ENCODE measurements around the gene JADE2. TPM values are rescaled to one million over a fixed set of nuclear protein-coding genes. Genes with fewer than 3 reads are reported as not detected.
"Not testable (repeated sequence)": the region's sequence is repeated elsewhere in the genome, so short reads cannot be mapped to it uniquely, and the experiment has no call there.

The JADE2 gene
- total RNA-seq, 1 donor from 2014 or later, result 10.8 TPM

DNA sequence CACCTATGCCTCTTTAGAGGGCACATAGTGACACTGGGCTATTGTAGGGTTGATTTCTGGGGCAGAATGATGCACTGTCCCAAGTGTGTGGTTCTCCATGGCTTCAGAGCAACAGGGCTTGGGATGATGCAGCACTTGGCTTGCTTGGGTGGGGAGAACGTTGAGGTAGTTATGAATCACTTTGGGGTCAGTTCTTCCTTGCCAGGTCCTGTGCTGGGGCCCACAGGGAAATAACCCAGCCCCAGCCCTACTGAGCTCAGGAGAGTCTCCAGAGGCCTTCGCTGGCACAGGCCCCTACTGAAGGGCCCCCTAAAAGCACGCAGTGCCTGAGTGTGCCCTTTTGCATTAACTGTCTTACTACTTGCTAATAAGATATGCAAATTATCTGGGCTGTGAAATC is 24.2 kb downstream of the JADE2 start:
- H3K27ac Mint-ChIP-seq, result no peak overlapping the region
- no peak for TF ChIP-seq CTCF (conservative IDR thresholded peaks at IDR 0.05)
- peaks cover 22% of the 10 kb centered on the region for H3K4me1 Mint-ChIP-seq (ENCODE audit: unreplicated experiment)
- no peaks in the 10 kb centered on the region for H3K9me3 Mint-ChIP-seq
- no peaks in the 10 kb centered on the region for H3K27me3 Mint-ChIP-seq
- DNase-seq (ENCODE audit: extremely low spot score, unreplicated experiment), result no peak
- no peak overlapping the region for H3K4me3 Mint-ChIP-seq
- H3K36me3 Mint-ChIP-seq, result no peaks in the 10 kb centered on the region

DNA sequence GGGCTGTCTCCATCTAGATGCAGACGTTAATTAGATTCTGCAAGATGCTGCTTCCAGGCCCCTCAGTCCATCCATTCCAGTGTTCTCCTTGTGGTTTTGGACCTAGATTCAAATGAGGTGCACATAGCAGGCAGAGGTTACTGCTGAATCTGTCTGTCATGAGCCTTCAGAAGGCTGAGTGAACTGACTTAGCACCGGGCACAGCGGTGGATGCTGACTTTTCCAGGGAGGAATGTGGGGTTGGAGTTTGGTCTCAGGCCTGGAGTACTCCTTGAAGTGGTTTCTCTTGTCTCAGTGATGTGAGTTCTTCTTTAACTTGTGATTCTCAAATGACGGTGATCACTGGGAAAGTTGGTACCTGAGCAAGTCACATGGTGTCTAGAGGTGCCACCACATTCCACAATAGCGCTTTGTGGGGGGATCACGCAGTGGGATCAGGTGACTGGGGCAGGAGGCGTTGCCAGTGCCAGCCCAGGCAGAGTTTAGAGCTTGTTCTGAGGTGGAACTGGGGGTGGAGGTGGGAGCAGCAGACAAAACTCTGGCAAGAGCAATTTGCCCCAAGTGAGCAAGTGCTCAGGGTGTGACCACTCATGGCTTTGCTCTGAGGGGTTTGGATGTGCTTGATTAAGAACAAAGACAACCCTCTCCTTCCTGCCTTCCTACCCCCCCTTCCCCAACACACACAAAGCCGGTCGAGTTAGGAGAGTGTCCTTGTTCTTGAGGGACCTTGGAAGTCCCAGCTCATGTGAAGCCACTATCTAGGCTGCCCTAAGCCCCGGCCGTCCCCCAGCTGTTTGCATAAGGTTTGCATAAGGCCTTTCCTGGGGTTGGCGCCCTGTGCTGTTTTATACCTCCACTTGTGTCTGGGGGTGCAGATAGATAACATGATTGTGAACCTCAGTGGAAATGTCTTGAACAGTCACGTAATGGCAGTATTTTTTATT is 25.1 kb downstream of the JADE2 start:
- TF ChIP-seq CTCF (conservative IDR thresholded peaks at IDR 0.05), result no peak
- Mint-ChIP-seq H3K4me1 (ENCODE audit: unreplicated experiment) (peaks cover 23% of the 10 kb centered on the region), H3K9me3 (no peaks in the 10 kb centered on the region), H3K36me3 (no peaks in the 10 kb centered on the region), H3K4me3 (no peak overlapping the region), H3K27me3 (no peaks in the 10 kb centered on the region), H3K27ac (no peak overlapping the region)
- DNase-seq (ENCODE audit: extremely low spot score, unreplicated experiment), result no peak

GRCh38 chr5:134551901-134552300 is 26.4 kb downstream of the JADE2 start:
- Mint-ChIP-seq H3K27me3 (no peaks in the 10 kb centered on the region), H3K36me3 (no peaks in the 10 kb centered on the region), H3K27ac (no peak overlapping the region), H3K4me3 (no peak overlapping the region), H3K9me3 (no peaks in the 10 kb centered on the region), H3K4me1 (ENCODE audit: unreplicated experiment) (peaks cover 28% of the 10 kb centered on the region)
- DNase-seq (ENCODE audit: extremely low spot score, unreplicated experiment), result no peak
- TF ChIP-seq CTCF (conservative IDR thresholded peaks at IDR 0.05), result no peak

GRCh38 chr5:134552301-134552700 is 26.8 kb downstream of the JADE2 start:
- no peak for DNase-seq (ENCODE audit: extremely low spot score, unreplicated experiment)
- no peak overlapping the region for H3K4me3 Mint-ChIP-seq
- no peaks in the 10 kb centered on the region for H3K36me3 Mint-ChIP-seq
- no peak for TF ChIP-seq CTCF (conservative IDR thresholded peaks at IDR 0.05)
- no peak overlapping the region for H3K27ac Mint-ChIP-seq
- no peaks in the 10 kb centered on the region for H3K27me3 Mint-ChIP-seq
- H3K4me1 Mint-ChIP-seq (ENCODE audit: unreplicated experiment), result peaks cover 24% of the 10 kb centered on the region
- H3K9me3 Mint-ChIP-seq, result no peaks in the 10 kb centered on the region

GRCh38 chr5:134552716-134553115 is 27.2 kb downstream of the JADE2 start:
- H3K27me3 Mint-ChIP-seq; H3K9me3 Mint-ChIP-seq; DNase-seq (ENCODE audit: extremely low spot score, unreplicated experiment); H3K27ac Mint-ChIP-seq; H3K36me3 Mint-ChIP-seq; H3K4me3 Mint-ChIP-seq: not testable (repeated sequence)
- H3K4me1 Mint-ChIP-seq (ENCODE audit: unreplicated experiment), result peaks cover 24% of the 10 kb centered on the region

DNA sequence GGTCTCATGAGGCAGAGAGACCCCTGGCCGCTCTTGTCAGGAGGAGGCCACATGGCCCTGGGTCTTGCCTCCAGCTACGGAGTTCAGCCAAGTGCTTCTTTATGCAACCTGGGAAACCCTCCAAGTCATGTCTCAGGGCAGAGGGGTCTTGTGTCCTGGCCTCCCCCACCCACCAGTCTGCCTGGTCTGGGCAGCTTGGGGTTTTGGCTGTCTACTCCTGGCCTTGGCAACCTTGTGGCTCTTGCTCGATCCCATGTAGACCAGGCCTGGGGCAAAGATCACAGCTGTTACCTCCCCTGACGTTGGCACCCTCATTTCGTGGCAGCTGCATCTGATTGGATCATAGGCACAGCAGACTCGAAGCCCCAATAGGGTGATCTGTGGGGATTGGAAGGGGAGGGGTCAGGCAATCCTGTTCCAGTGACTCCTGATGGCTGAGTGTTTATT is 28.4 kb downstream of the JADE2 start:
- H3K4me3 Mint-ChIP-seq, result no peak overlapping the region
- TF ChIP-seq CTCF (conservative IDR thresholded peaks at IDR 0.05), result no peak
- no peaks in the 10 kb centered on the region for H3K36me3 Mint-ChIP-seq
- no peak overlapping the region for H3K27ac Mint-ChIP-seq
- DNase-seq (ENCODE audit: extremely low spot score, unreplicated experiment), result no peak
- H3K27me3 Mint-ChIP-seq, result no peaks in the 10 kb centered on the region
- H3K9me3 Mint-ChIP-seq, result no peaks in the 10 kb centered on the region
- peaks cover 24% of the 10 kb centered on the region for H3K4me1 Mint-ChIP-seq (ENCODE audit: unreplicated experiment)
